ENCODE data around the gene RBM20.

DNA sequence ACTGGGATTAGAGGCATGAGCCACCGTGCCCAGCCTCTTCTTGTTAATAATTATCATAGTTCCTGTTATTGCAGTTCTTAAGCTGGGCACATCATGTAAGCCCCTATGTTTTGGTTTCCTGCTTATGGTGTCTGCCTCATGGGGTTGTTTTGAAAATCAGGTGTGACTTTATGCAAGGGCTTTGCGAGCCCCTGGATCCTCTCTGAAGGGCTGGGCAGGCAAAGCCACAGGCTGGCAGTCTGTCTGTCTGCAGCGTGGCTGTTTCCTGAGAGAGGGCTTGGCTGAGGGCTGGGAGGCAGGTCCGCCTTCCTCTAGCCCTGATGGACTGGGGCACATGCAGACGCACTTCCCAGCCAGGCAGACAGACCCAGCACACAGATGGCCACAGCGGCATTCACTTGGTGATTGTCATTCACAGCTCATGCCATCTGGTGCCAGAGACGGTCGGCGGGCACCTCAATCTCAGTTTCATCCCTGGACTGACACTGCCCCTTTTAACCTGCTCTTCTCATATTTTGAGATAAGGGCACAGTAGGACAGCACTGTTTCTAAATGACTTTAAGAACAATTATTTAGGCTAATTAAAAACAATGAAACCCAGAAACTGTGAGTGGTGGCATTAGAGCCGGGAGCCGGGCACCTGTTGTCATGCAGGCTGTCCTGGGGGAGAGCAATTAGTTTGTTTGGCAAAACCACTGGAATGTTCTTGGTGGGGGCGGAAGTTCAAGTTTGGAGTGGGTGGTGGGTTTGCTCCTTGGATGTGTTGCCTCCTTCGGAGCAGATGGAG, 35.5 kb downstream of the RBM20 start:
- TF ChIP-seq, protein P1, sequence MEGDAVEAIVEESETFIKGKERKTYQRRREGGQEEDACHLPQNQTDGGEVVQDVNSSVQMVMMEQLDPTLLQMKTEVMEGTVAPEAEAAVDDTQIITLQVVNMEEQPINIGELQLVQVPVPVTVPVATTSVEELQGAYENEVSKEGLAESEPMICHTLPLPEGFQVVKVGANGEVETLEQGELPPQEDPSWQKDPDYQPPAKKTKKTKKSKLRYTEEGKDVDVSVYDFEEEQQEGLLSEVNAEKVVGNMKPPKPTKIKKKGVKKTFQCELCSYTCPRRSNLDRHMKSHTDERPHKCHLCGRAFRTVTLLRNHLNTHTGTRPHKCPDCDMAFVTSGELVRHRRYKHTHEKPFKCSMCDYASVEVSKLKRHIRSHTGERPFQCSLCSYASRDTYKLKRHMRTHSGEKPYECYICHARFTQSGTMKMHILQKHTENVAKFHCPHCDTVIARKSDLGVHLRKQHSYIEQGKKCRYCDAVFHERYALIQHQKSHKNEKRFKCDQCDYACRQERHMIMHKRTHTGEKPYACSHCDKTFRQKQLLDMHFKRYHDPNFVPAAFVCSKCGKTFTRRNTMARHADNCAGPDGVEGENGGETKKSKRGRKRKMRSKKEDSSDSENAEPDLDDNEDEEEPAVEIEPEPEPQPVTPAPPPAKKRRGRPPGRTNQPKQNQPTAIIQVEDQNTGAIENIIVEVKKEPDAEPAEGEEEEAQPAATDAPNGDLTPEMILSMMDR (conservative IDR thresholded peaks at IDR 0.05), result no peak
- TF ChIP-seq EZH2 (IDR thresholded peaks at IDR 0.05; ENCODE audit: low read depth), result no peak

All from PC-9 (cell line).